A673 (cell line): ENCODE data around the gene CCDC88C. TPM values are rescaled to one million over a fixed set of nuclear protein-coding genes. Genes with fewer than 3 reads are reported as not detected.
"Not testable (repeated sequence)": the region's sequence is repeated elsewhere in the genome, so short reads cannot be mapped to it uniquely, and the experiment has no call there.

Experiments
- BruUV-seq: library from RNA; stranded (reverse); fragments of 400-500 nt; replicated peaks from 2 replicates; lab custom pipeline; 2021; lab: Mats Ljungman, UMichigan
- CTCF ChIA-PET: fragments of 300-600 bp; sonication (Branson Sonifier 250); formaldehyde crosslinking; loops from one replicate; lab custom pipeline; 2022; ENCODE audit warnings: antibody characterized with exemption; lab: Charles Lee
- POLR2A ChIA-PET: fragments of 300-600 bp; sonication (Branson Sonifier 250); formaldehyde crosslinking; loops from one replicate; lab custom pipeline; 2022; ENCODE audit warnings: antibody characterized with exemption; ENCODE audit not compliant: low non-redundant PET; lab: Charles Lee
- DNase-seq: peaks from one replicate; pipeline ENCODE4 v3.0.0-alpha.2; 2015; ENCODE audit warnings: low spot score
- H3K27ac ChIP-seq: fragments of 200-600 bp; sonication (generic); 2 replicates; pipeline ENCODE4 v1.5.1; 2016; ENCODE audit warnings: mixed run types, low read depth, mild to moderate bottlenecking, mixed read lengths, antibody characterized with exemption, low read length; ENCODE audit not compliant: poor library complexity, severe bottlenecking
- H3K27me3 ChIP-seq: fragments of 200-600 bp; sonication (generic); replicated peaks from 2 replicates; pipeline ENCODE4 v1.6.1; 2017; ENCODE audit warnings: mixed run types, low read depth, mild to moderate bottlenecking, mixed read lengths, antibody characterized with exemption, low read length; ENCODE audit not compliant: insufficient read depth, poor library complexity
- H3K36me3 ChIP-seq: fragments of 200-600 bp; sonication (generic); 2 replicates; pipeline ENCODE4 v1.6.1; 2016; ENCODE audit warnings: mixed run types, mild to moderate bottlenecking, mixed read lengths, antibody characterized with exemption, low read length; ENCODE audit not compliant: insufficient read depth, poor library complexity, severe bottlenecking
- H3K4me1 ChIP-seq: fragments of 200-600 bp; sonication (generic); 2 replicates; pipeline ENCODE4 v1.6.1; 2017; ENCODE audit warnings: mixed run types, mild to moderate bottlenecking, mixed read lengths, antibody characterized with exemption, low read length; ENCODE audit not compliant: insufficient read depth, poor library complexity, severe bottlenecking
- H3K4me3 ChIP-seq: fragments of 200-600 bp; sonication (generic); 2 replicates; pipeline ENCODE4 v1.5.1; 2016; ENCODE audit warnings: low read depth, mixed run types, mild to moderate bottlenecking, mixed read lengths, low read length; ENCODE audit not compliant: poor library complexity, severe bottlenecking
- H3K9me3 ChIP-seq: fragments of 200-600 bp; sonication (generic); 2 replicates; pipeline ENCODE4 v1.6.1; 2016; ENCODE audit warnings: mixed run types, low read depth, mild to moderate bottlenecking, mixed read lengths, antibody characterized with exemption, low read length; ENCODE audit not compliant: poor library complexity, severe bottlenecking
- CTCF ChIP-seq: fragments of 300-800, 200-600 bp; sonication (generic); conservative IDR thresholded peaks from 2 replicates; pipeline ENCODE4 v1.5.1; 2017; ENCODE audit warnings: low read depth, mild to moderate bottlenecking, antibody characterized with exemption, low read length, moderate library complexity, mixed read lengths
- EZH2 ChIP-seq: fragments of 200-600 bp; sonication (generic); IDR thresholded peaks from 2 replicates; pipeline ENCODE4 v1.6.1; 2017; ENCODE audit warnings: borderline replicate concordance, low read depth, mild to moderate bottlenecking, mixed read lengths, antibody characterized with exemption, low read length; ENCODE audit not compliant: poor library complexity, severe bottlenecking
- intact Hi-C: fragments of 100-400 bp; cut with micrococcal nuclease; formaldehyde crosslinking; loops from one replicate; pipeline ENCODE4 v1.10.0; 2022; ENCODE audit not compliant: unreplicated experiment
- total RNA-seq: library from RNA; stranded (reverse); gene quantifications from 2 replicates; pipeline ENCODE4 v1.2.3, GENCODE V29; 2021

CCDC88C gene
- total RNA-seq, 1 experiment from 2014 or later, result 49.1 TPM

GRCh38 chr14:91267965-91268437 lies 149.6 kb downstream of the CCDC88C start:
- H3K4me1 ChIP-seq, result no peaks in the 10 kb centered on the region
- no peaks in the 10 kb centered on the region for H3K27me3 ChIP-seq
- peaks cover 7% of the 10 kb centered on the region for H3K36me3 ChIP-seq
- BruUV-seq, result no TSS peak
- H3K9me3 ChIP-seq, result no peaks in the 10 kb centered on the region
- no peak for DNase-seq
- ChIA-PET CTCF (no interaction called here), POLR2A (no interaction called here)
- no peak for TF ChIP-seq EZH2
- no peak for TF ChIP-seq CTCF
- no peak overlapping the region for H3K4me3 ChIP-seq
- intact Hi-C loops, result no loop called here
- H3K27ac ChIP-seq, result no peak overlapping the region

- CTCF ChIA-PET, H3K9me3 ChIP-seq, H3K4me1 ChIP-seq, POLR2A ChIA-PET, H3K27me3 ChIP-seq, H3K36me3 ChIP-seq, intact Hi-C loops, DNase-seq, H3K27ac ChIP-seq, H3K4me3 ChIP-seq, BruUV-seq: not testable (repeated sequence)
Measured at GRCh38 chr14:91266276-91266675, 151.3 kb downstream of the CCDC88C start.

GRCh38 chr14:91265404-91265803 lies 152.2 kb downstream of the CCDC88C start:
- Histone ChIP-seq H3K36me3 (no peaks in the 10 kb centered on the region), H3K27me3 (no peaks in the 10 kb centered on the region), H3K27ac (no peak overlapping the region), H3K9me3 (no peaks in the 10 kb centered on the region), H3K4me3 (no peak overlapping the region), H3K4me1 (no peaks in the 10 kb centered on the region)
- DNase-seq, result no peak
- POLR2A ChIA-PET, result no interaction called here
- TF ChIP-seq EZH2 (no peak), CTCF (no peak)
- CTCF ChIA-PET, result interaction anchor here (1.0 kb wide), 1 partner anchor 10 kb away, joined by 4 read pairs; no protein-coding TSS in a partner anchor
- no TSS peak for BruUV-seq
- intact Hi-C loops, result no loop called here
